Esophagus squamous epithelium (tissue), 4 donors: ENCODE results near the gene BPIFB3.

ENCODE experiments used
- CTCF ChIP-seq, 6 experiments: fragments of 450-650 bp in 4 of 6; fragments of 200-600 bp in 2 of 6; sonication (generic) in 2 of 6; IDR thresholded peaks; one replicate each; pipeline ENCODE4 v1.5.1; 2016 to 2019; ENCODE audit warnings: antibody characterized with exemption in 6 of 6, mild to moderate bottlenecking in 4 of 6, moderate library complexity in 4 of 6
- POLR2A ChIP-seq, 4 donors: fragments of 450-650 bp; IDR thresholded peaks; one replicate each; pipeline ENCODE4 v1.6.1; 2017; ENCODE audit warnings: antibody characterized with exemption in 4 of 4, mild to moderate bottlenecking in 4 of 4, moderate library complexity in 3 of 4

DNA sequence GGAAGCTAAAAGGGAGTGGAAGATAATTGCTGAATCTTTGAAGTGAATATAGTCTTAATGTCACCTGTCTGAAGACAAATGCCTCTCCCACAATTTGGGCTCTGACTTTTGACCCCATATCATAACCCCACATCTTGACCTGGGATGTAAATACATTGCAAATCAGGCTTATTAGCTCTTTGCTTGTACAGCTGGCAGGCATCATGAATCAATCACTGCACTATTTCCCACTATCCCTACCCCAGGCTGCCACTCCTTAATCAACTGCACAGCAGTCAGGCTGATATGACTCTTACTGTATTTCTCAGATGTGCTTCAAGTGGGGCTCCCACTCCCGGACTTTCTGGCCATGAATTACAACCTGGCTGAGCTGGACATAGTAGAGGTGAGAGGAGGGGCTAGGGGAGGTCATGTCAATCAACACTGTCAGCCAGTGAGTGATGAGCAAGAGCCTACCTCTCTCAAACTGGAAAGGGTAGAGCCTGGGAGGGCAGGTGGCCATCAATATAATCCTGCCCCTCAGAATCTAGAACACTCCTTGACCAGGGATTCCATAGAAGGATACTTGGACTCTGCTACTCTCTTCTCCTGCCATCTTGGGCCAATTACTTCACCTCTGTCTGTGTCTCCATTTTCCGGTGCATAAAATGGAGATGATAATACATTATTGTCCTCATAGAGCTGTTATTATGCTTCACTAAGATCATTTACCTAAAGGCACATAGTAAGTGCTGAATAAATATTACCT lies 10.5 kb upstream of the BPIFB3 start:
- TF ChIP-seq CTCF (IDR thresholded peaks at IDR 0.05) = no peak
- no peak for TF ChIP-seq POLR2A (IDR thresholded peaks at IDR 0.05)
